ENCODE data around the gene TLR7.

GRCh38 chrX:12903646-12904045 is 36.8 kb downstream of the TLR7 start:
- TF ChIP-seq CTCF (optimal IDR thresholded peaks at IDR 0.05 in 1 of 3, IDR thresholded peaks at IDR 0.05 in 1 of 3, conservative IDR thresholded peaks at IDR 0.05 in 1 of 3; ENCODE audit: extremely low read depth in 1 of 3, insufficient read depth in 2 of 3, low read length in 3 of 3) (no peak), EZH2 (IDR thresholded peaks at IDR 0.05; ENCODE audit: low read length) (no peak)
